Common myeloid progenitor, CD34-positive (primary cell): ENCODE measurements around the gene ZFYVE9.

Experiments
- CTCF ChIA-PET: fragments of 350-600 bp; sonication (Branson Sonifier 250); formaldehyde crosslinking; loops from one replicate; lab custom pipeline; 2021; ENCODE audit warnings: antibody characterized with exemption; lab: Charles Lee
- POLR2A ChIA-PET: fragments of 350-600 bp; sonication (Branson Sonifier 250); formaldehyde crosslinking; loops from one replicate; lab custom pipeline; 2021; ENCODE audit warnings: antibody characterized with exemption; lab: Charles Lee
- DNase-seq, 3 donors: peaks; one replicate each; pipeline versions ENCODE4 v3.0.0 to v3.0.0-alpha.2; 2013
- H3K27ac ChIP-seq, 2 experiments: 1 replicate in 1 of 2; 2 replicates in 1 of 2; pipeline ENCODE4 v1.7.0; 2013; ENCODE audit warnings: inconsistent platforms in 2 of 2, low read length in 2 of 2, mild to moderate bottlenecking in 2 of 2, low read depth in 1 of 2, moderate library complexity in 1 of 2; ENCODE audit not compliant: severe bottlenecking in 2 of 2, insufficient read depth in 1 of 2, poor library complexity in 1 of 2
- H3K27me3 ChIP-seq, 5 experiments: replicated peaks in 2 of 5; 1 replicate in 3 of 5; 2 replicates in 2 of 5; pipeline versions ENCODE4 v1.6.1 to v1.7.0; 2013; ENCODE audit warnings: low read length in 4 of 5, mild to moderate bottlenecking in 2 of 5, moderate library complexity in 2 of 5, inconsistent platforms in 1 of 5; ENCODE audit not compliant: insufficient read depth in 5 of 5, control insufficient read depth in 4 of 5
- H3K36me3 ChIP-seq, 4 experiments: 1 replicate in 2 of 4; 2 replicates in 2 of 4; pipeline versions ENCODE4 v1.6.1 to v1.7.0; 2013; ENCODE audit warnings: low read length in 3 of 4, control low read depth in 1 of 4, mild to moderate bottlenecking in 1 of 4; ENCODE audit not compliant: control insufficient read depth in 4 of 4, insufficient read depth in 4 of 4
- H3K4me1 ChIP-seq, 4 experiments: 1 replicate in 3 of 4; 2 replicates in 1 of 4; pipeline versions ENCODE4 v1.6.1 to v1.7.1; 2013; ENCODE audit warnings: low read length in 3 of 4, mild to moderate bottlenecking in 3 of 4, control low read depth in 1 of 4, inconsistent platforms in 1 of 4, moderate library complexity in 1 of 4; ENCODE audit not compliant: control insufficient read depth in 4 of 4, insufficient read depth in 4 of 4; ENCODE audit errors: control extremely low read depth in 1 of 4
- H3K4me3 ChIP-seq, 7 experiments: 1 replicate in 4 of 7; 2 replicates in 3 of 7; pipeline versions ENCODE4 v1.5.1 to v1.7.0; 2013; ENCODE audit warnings: mild to moderate bottlenecking in 7 of 7, low read length in 6 of 7, moderate library complexity in 6 of 7, inconsistent platforms in 2 of 7, low read depth in 2 of 7, control low read depth in 1 of 7; ENCODE audit not compliant: insufficient read depth in 4 of 7, control insufficient read depth in 1 of 7; ENCODE audit errors: extremely low read depth in 1 of 7
- H3K9me3 ChIP-seq, 5 experiments: 1 replicate in 4 of 5; 2 replicates in 1 of 5; pipeline versions ENCODE4 v1.6.1 to v1.7.1; 2013; ENCODE audit warnings: low read length in 4 of 5, mild to moderate bottlenecking in 2 of 5, inconsistent platforms in 1 of 5, low read depth in 1 of 5, moderate library complexity in 1 of 5; ENCODE audit not compliant: control insufficient read depth in 4 of 5, insufficient read depth in 2 of 5; ENCODE audit errors: control extremely low read depth in 1 of 5
- WGBS: methylation state at CpG from one replicate; pipeline ENCODE4 v1.1.5; 2013; ENCODE audit not compliant: insufficient coverage; 5-methylcytosine and 5-hydroxymethylcytosine counted together

The ZFYVE9 gene

DNA sequence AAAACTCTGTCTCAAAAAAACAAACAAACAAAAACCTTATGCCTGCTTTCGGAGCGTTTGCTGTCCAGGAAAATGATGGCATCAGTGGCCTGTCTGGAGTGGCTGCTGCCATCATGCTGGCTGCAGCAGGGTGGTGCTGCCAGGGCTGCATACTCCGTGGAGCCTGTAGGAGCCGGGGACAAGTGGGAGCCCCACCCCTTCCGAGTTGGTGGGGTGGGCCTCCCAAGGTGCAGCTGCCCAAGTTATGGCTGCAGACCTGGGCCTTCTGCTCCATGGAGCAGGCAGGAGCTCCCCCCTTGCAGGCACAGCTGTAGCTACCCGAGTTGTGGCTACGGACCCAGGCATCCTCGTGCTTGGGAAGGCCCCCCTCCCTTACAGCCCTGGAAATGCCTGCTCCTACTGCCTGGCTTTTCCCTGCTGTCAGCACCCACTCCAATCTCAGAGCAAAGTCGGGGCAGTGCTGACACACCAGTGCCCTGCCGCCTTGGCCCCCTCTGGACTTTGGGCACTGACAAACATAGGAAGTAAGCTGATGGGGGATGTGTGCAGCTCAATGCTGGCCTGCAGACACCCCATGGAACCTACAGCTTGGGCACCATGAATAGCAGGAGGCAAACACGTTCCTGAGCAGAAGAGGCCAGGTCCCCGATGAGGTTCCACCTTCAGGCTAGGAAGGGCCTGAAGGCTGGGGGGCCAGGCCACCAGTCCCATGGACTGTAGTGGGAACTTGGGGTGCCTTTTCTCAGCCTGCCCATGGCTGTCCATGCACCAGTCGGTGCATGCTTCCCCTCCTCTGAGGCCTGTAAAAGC is 163.7 kb downstream of the ZFYVE9 start:
- Histone ChIP-seq H3K27ac (no peak overlapping the region), H3K4me3 (no peak overlapping the region), H3K9me3 (no peaks in the 10 kb centered on the region), H3K27me3 (no peaks in the 10 kb centered on the region), H3K36me3 (no peaks in the 10 kb centered on the region), H3K4me1 (no peaks in the 10 kb centered on the region)
- WGBS: 98% methylated on average over 11 of the region's 13 CpGs
- no peak for DNase-seq
- POLR2A ChIA-PET: no interaction called here
- CTCF ChIA-PET: no interaction called here

DNA sequence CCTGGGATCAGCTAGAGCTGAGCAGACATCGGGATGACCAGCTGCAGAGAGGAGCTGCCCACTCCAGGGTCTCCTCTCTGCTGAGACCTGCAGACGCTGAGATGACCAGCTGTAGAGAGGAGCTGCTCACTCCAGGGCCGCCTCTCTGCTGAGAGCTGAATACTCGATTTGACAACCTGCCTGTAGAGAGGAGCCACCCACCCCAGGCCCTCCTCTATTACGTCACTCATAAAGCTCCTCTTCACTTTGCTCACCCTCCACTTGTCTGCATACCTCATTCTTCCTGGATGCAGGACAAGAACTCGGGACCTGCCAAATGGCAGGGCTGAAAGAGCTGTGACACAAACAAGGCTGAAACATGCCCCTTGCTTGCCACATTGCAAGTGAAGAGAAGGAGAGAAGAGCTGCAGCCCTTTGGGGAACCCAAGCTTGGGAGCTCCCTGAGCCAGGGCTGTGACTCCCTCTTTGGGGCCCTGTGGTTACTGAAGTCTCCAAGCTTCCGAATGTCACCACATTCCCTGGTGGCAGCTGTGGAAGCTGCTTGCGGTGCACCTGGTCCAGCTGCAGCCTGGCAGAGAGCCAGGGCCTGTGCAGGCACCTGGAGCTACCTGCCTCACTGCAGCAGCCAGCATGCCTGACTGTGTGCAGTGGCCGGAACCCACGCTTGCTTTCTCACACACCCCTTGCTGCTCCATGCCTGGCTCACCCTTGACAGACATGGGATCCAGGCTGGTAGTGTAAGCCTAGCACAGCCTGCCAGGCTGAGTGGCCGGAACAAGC is 164.5 kb downstream of the ZFYVE9 start:
- DNase-seq: no peak
- Histone ChIP-seq H3K4me1 (no peaks in the 10 kb centered on the region), H3K27me3 (no peaks in the 10 kb centered on the region), H3K9me3 (no peaks in the 10 kb centered on the region), H3K36me3 (no peaks in the 10 kb centered on the region), H3K4me3 (no peak overlapping the region), H3K27ac (no peak overlapping the region)
- WGBS: 94% methylated on average over 8 of the region's 11 CpGs
- POLR2A ChIA-PET: no interaction called here
- CTCF ChIA-PET: no interaction called here

DNA sequence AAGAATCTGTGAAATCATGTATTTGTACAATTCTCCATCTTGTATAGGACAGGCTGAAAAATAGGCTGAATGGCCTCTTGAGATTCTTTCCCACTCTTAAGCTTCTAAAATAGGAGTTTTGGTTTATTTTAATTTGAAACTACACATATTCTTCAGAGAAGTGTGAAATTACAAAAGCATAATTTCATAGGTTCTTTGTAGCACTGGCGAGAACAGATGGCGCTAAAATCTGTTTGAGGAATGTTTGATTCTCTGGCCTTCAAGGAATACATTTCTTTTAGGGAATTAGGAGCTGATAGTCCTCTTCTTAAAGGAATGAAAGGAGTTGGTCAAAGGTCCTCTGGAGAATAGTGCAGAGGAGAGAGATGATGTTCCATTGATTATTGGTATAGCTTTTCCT is 179.2 kb downstream of the ZFYVE9 start:
- H3K36me3 ChIP-seq: no peaks in the 10 kb centered on the region
- H3K27me3 ChIP-seq: no peaks in the 10 kb centered on the region
- H3K4me3 ChIP-seq: no peak overlapping the region
- CTCF ChIA-PET: no interaction called here
- H3K9me3 ChIP-seq: no peaks in the 10 kb centered on the region
- H3K4me1 ChIP-seq: no peaks in the 10 kb centered on the region
- WGBS: 94% methylated on average over 2 of the region's 2 CpGs
- POLR2A ChIA-PET: interaction anchor here (0.6 kb wide), 1 partner anchor 11 kb away, joined by 6 read pairs; no protein-coding TSS in a partner anchor
- H3K27ac ChIP-seq: no peak overlapping the region
- DNase-seq: no peak

DNA sequence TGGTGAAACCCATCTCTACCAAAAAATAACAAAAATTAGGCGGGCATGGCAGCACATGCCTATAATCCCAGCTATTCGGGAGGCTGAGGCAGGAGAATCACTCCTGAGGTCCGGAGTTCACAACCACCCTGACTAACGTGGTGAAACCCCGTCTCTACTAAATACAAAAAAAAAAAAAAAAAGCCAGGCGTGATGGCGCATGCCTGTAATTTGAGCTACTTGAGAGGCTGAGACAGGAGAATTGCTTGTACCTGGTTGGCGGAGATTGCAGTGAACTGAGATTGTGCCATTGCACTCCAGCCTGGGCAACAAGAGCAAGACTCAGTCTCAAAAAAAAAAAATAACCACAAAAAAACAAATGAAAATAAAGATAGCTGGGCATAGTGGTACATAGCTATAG is 181.8 kb downstream of the ZFYVE9 start:
- H3K36me3 ChIP-seq: no peaks in the 10 kb centered on the region
- no peaks in the 10 kb centered on the region for H3K4me1 ChIP-seq
- WGBS: 100% methylated on average over 2 of the region's 8 CpGs
- H3K27ac ChIP-seq: no peak overlapping the region
- ChIA-PET POLR2A (no interaction called here), CTCF (no interaction called here)
- H3K4me3 ChIP-seq: no peak overlapping the region
- H3K9me3 ChIP-seq: no peaks in the 10 kb centered on the region
- DNase-seq: no peak
- H3K27me3 ChIP-seq: no peaks in the 10 kb centered on the region

DNA sequence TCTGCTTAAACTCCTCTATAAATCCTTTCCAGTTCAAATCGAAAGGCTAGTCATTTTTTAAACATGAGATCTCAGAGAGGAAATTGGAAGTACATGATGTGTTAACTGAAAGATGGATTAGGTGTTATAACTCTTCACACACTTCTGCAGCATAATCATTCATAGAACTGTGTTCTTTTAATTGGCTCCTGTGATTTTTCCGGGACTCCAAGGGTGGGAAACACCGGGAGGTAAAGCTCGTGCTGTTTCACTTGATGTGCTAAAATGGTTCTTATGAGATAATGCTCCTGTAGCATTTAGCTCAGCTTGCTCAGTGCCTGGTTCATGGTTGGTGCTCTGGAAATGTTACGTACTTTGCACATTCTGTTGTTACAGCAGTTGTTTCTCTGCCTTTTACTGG is 183.9 kb downstream of the ZFYVE9 start:
- Histone ChIP-seq H3K9me3 (no peaks in the 10 kb centered on the region), H3K4me1 (peaks cover 0 to 8% (median 0%) of the 10 kb centered on the region in 4 experiments), H3K27ac (no peak overlapping the region), H3K36me3 (no peaks in the 10 kb centered on the region), H3K27me3 (no peaks in the 10 kb centered on the region), H3K4me3 (no peak overlapping the region)
- ChIA-PET CTCF (interaction anchor here (1.1 kb wide), 1 partner anchor 23 kb away, joined by 3 read pairs; no protein-coding TSS in a partner anchor), POLR2A (no interaction called here)
- 100% methylated on average over 3 of the region's 5 CpGs for WGBS
- no peak for DNase-seq

DNA sequence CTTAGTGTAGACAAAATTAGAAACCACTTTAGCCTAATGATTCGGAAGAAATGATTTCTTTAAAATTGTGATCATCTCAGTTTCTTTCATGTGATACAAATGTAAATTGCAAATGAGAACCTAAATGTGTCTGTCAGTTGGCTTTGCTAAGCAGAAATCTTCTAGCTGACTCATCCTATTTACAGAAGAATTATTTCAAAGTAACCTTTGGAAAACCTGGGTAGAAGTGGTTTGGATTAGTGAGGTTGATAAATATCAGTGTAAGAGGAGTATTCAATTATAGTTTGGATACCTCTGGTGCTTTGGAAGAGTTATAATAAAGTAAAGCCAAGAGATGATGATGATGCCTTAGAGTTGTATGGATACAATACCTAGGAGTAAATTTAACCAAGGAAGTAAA is 186.7 kb downstream of the ZFYVE9 start:
- DNase-seq: no peak
- no peaks in the 10 kb centered on the region for H3K36me3 ChIP-seq
- POLR2A ChIA-PET: no interaction called here
- no CpG with 5 or more reads among the region's 1 CpG for WGBS
- no peaks in the 10 kb centered on the region for H3K9me3 ChIP-seq
- H3K27me3 ChIP-seq: no peaks in the 10 kb centered on the region
- H3K4me1 ChIP-seq: peaks cover 0 to 8% (median 0%) of the 10 kb centered on the region in 4 experiments
- CTCF ChIA-PET: no interaction called here
- no peak overlapping the region for H3K27ac ChIP-seq
- no peak overlapping the region for H3K4me3 ChIP-seq

DNA sequence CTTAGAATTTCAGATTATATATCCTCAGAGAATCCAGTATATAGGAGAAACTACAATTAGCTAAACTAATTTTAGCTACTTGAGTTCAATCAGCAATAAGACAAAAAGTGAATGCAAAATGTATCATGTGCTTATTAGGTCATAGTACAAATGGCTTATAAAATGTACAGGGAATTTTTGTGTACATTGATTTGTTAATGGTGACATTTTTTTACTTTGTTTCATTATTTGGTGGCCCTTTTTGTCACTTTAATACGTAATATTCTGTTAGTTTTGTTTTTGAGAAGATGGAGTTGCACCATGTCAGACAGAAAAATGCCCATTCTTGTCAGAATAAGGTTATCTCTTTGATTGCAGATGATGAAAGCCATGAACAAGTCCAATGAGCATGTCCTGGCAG is 190.5 kb downstream of the ZFYVE9 start:
- Histone ChIP-seq H3K36me3 (peaks cover 0 to 5% (median 1%) of the 10 kb centered on the region in 4 experiments), H3K4me1 (peaks cover 0 to 8% (median 0%) of the 10 kb centered on the region in 4 experiments), H3K27me3 (no peaks in the 10 kb centered on the region), H3K27ac (no peak overlapping the region), H3K4me3 (no peak overlapping the region), H3K9me3 (no peaks in the 10 kb centered on the region)
- CTCF ChIA-PET: interaction anchor here (0.6 kb wide), 2 partner anchors 16 to 18 kb away, joined by 3 read pairs; no protein-coding TSS in a partner anchor
- POLR2A ChIA-PET: no interaction called here
- no CpG with 5 or more reads among the region's 1 CpG for WGBS
- no peak for DNase-seq
